Stomach (tissue), 4 donors: ENCODE data around the gene RSPO3.

Experiments
- CTCF ChIP-seq, 7 experiments: fragments of 450-650 bp in 4 of 7; fragments of 200-600 bp in 3 of 7; sonication (generic) in 3 of 7; IDR thresholded peaks; one replicate each; pipeline ENCODE4 v1.5.1; 2016 to 2019; ENCODE audit warnings: antibody characterized with exemption in 7 of 7, control low read depth in 2 of 7, mild to moderate bottlenecking in 1 of 7
- EP300 ChIP-seq: sonication (generic); formaldehyde crosslinking; IDR thresholded peaks from one replicate; pipeline ENCODE4 v1.6.1; 2017; ENCODE audit warnings: antibody characterized with exemption
- POLR2A ChIP-seq, 4 donors: fragments of 450-650 bp; IDR thresholded peaks; one replicate each; pipeline ENCODE4 v1.6.1; 2016; ENCODE audit warnings: antibody characterized with exemption in 4 of 4, control low read depth in 2 of 4, mild to moderate bottlenecking in 1 of 4, moderate library complexity in 1 of 4

DNA sequence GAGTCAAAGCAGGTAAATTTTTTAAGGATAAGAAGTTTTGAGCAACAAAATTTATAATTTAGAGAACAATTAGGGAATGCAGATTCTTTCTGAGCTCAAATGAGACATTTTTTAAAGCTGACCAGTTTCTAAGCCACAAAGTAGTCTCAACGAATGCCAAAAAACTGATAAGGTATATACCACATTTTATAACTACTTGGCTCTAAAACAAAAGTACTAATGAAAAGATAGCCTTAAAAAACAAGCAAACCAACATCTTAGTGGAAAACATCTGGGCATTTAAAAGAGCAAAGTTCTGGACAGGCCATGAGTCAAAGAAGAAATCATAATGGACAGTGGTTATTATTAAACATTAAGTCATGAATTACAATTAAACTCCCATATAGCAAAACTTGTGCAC is 125.0 kb downstream of the RSPO3 start:
- no peak for TF ChIP-seq POLR2A (IDR thresholded peaks at IDR 0.05)
- no peak for TF ChIP-seq EP300
- no peak for TF ChIP-seq CTCF (IDR thresholded peaks at IDR 0.05)
